NCI-H1417 treated with DMSO at 0.1 percent for 48 hours (cell line): ENCODE results near the gene ZBED5.
"Not testable (repeated sequence)": the region's sequence is repeated elsewhere in the genome, so short reads cannot be mapped to it uniquely, and the experiment has no call there.

Experiments used
- DNase-seq: peaks from one replicate; lab custom pipeline; 2025; lab: John Stamatoyannopoulos, UW

ZBED5 gene

GRCh38 chr11:10838083-10838482 is 19.8 kb downstream of the ZBED5 start:
- DNase-seq = no peak

GRCh38 chr11:10836884-10837283 is 21.0 kb downstream of the ZBED5 start:
- not testable (repeated sequence) for DNase-seq

- no peak for DNase-seq
These were observed 28.7 kb downstream of the ZBED5 start for GRCh38 chr11:10829139-10829538.

- DNase-seq = no peak
These were observed 29.5 kb downstream of the ZBED5 start for GRCh38 chr11:10828402-10828801.

- DNase-seq = no peak
These were observed 33.0 kb downstream of the ZBED5 start for GRCh38 chr11:10824888-10825287.

GRCh38 chr11:10823152-10823579 is 34.7 kb downstream of the ZBED5 start:
- DNase-seq = no peak

GRCh38 chr11:10822491-10822890 is 35.4 kb downstream of the ZBED5 start:
- DNase-seq = not testable (repeated sequence)

GRCh38 chr11:10818594-10818993 is 39.3 kb downstream of the ZBED5 start:
- DNase-seq = no peak

GRCh38 chr11:10813945-10814344 is 43.9 kb downstream of the ZBED5 start:
- DNase-seq = no peak

- no peak for DNase-seq
These were observed 48.3 kb downstream of the ZBED5 start for GRCh38 chr11:10809373-10810160.

- DNase-seq = peak; percentile 90
These were observed 49.1 kb downstream of the ZBED5 start, which contains the start of gene EIF4G2 for GRCh38 chr11:10808553-10809372. Gene EIF4G2, minus strand, starts transcription at chr11:10808926.

GRCh38 chr11:10808235-10808552 is 49.7 kb downstream of the ZBED5 start:
- DNase-seq = no peak

GRCh38 chr11:10807493-10808234 is 50.2 kb downstream of the ZBED5 start:
- DNase-seq = no peak

GRCh38 chr11:10806206-10806605 is 51.6 kb downstream of the ZBED5 start:
- DNase-seq = no peak

GRCh38 chr11:10805741-10806140 is 52.1 kb downstream of the ZBED5 start:
- DNase-seq = no peak

- no peak for DNase-seq
These were observed 54.2 kb downstream of the ZBED5 start for GRCh38 chr11:10803676-10804075.
